GM23338 (cell line): Measurements from ENCODE around the gene SOS1. TPM values are rescaled to one million over a fixed set of nuclear protein-coding genes. Genes with fewer than 3 reads are reported as not detected.
A peak's percentile ranks its signal among the peaks of the same experiment; 100 is the strongest.

Experiments
- ATAC-seq: fragments of 200-7000 bp; cut with Tn5 transposase; 3 replicates; pipeline ENCODE4 v1.9.1; 2020
- DNase-seq: peaks from one replicate; pipeline ENCODE4 v3.0.0-alpha.2; 2015; ENCODE audit warnings: low spot score
- H2AFZ ChIP-seq: fragments of 200-600 bp; sonication (generic); 2 replicates; pipeline ENCODE4 v1.8.0; 2016; ENCODE audit warnings: antibody characterized with exemption, mild to moderate bottlenecking, moderate library complexity
- H3F3A ChIP-seq: fragments of 200-600 bp; sonication (generic); replicated peaks from 2 replicates; pipeline ENCODE4 v1.8.0; 2017; ENCODE audit warnings: antibody characterized with exemption, mixed run types, low read depth
- H3K27ac ChIP-seq: fragments of 200-600 bp; sonication (generic); 2 replicates; pipeline ENCODE4 v1.6.1; 2016; ENCODE audit warnings: low read depth
- H3K27me3 ChIP-seq: fragments of 200-600 bp; sonication (generic); 2 replicates; pipeline ENCODE4 v1.8.0; 2016; ENCODE audit warnings: mild to moderate bottlenecking, mixed run types, moderate library complexity; ENCODE audit not compliant: insufficient read depth
- H3K36me3 ChIP-seq: fragments of 200-600 bp; sonication (generic); 2 replicates; pipeline ENCODE4 v1.8.0; 2016; ENCODE audit warnings: mild to moderate bottlenecking; ENCODE audit not compliant: insufficient read depth
- H3K4me1 ChIP-seq: fragments of 200-600 bp; sonication (generic); 2 replicates; pipeline ENCODE4 v1.8.0; 2016; ENCODE audit warnings: mild to moderate bottlenecking, moderate library complexity; ENCODE audit not compliant: insufficient read depth
- H3K4me2 ChIP-seq: fragments of 200-600 bp; sonication (generic); 2 replicates; pipeline ENCODE4 v1.7.1; 2017; ENCODE audit warnings: mixed run types
- H3K4me3 ChIP-seq: fragments of 200-600 bp; sonication (generic); 2 replicates; pipeline ENCODE4 v1.6.1; 2016; ENCODE audit warnings: mixed run types
- H3K79me2 ChIP-seq: fragments of 200-600 bp; sonication (generic); replicated peaks from 2 replicates; pipeline ENCODE4 v1.8.0; 2017; ENCODE audit warnings: mild to moderate bottlenecking; ENCODE audit not compliant: insufficient read depth
- H3K9me2 ChIP-seq: fragments of 200-600 bp; sonication (generic); 2 replicates; pipeline ENCODE4 v1.8.0; 2017; ENCODE audit not compliant: insufficient read depth
- H4K20me1 ChIP-seq: fragments of 200-600 bp; sonication (generic); replicated peaks from 2 replicates; pipeline ENCODE4 v1.8.0; 2017; ENCODE audit warnings: mild to moderate bottlenecking; ENCODE audit not compliant: insufficient read depth
- H3K27ac Mint-ChIP-seq: 2 replicates; pipeline ENCODE4 v1.8.0; 2020; ENCODE audit warnings: inconsistent platforms, mild to moderate bottlenecking, moderate library complexity, mixed read lengths
- H3K27me3 Mint-ChIP-seq: 3 replicates; pipeline ENCODE4 v1.8.0; 2022; ENCODE audit warnings: low read depth, mild to moderate bottlenecking, moderate library complexity, mixed read lengths, inconsistent platforms; ENCODE audit not compliant: insufficient read depth, poor library complexity
- H3K36me3 Mint-ChIP-seq: 3 replicates; pipeline ENCODE4 v1.8.0; 2021; ENCODE audit warnings: low read depth, mild to moderate bottlenecking, inconsistent platforms, moderate library complexity, mixed read lengths
- H3K4me1 Mint-ChIP-seq: 3 replicates; pipeline ENCODE4 v1.8.0; 2020; ENCODE audit warnings: mild to moderate bottlenecking, inconsistent platforms, mixed read lengths
- H3K4me3 Mint-ChIP-seq: 3 replicates; pipeline ENCODE4 v1.8.0; 2021; ENCODE audit warnings: moderate library complexity, mild to moderate bottlenecking, inconsistent platforms, mixed read lengths
- H3K9me3 Mint-ChIP-seq: 3 replicates; pipeline ENCODE4 v1.8.0; 2020; ENCODE audit warnings: moderate library complexity, mild to moderate bottlenecking, inconsistent platforms, mixed read lengths
- CREB1 ChIP-seq: fragments of 250-450 bp; sonication (Bioruptor Pico); IDR thresholded peaks from 2 replicates; pipeline ENCODE4 v1.5.0; 2020; ENCODE audit warnings: low read depth, mild to moderate bottlenecking, moderate library complexity
- EZH2phosphoT487 ChIP-seq: fragments of 200-600 bp; sonication (generic); IDR thresholded peaks from one replicate; pipeline ENCODE4 v1.8.1; 2018; ENCODE audit warnings: antibody characterized with exemption; ENCODE audit not compliant: unreplicated experiment
- JUNB ChIP-seq: IDR thresholded peaks from one replicate; pipeline ENCODE4 v1.6.1; 2016; ENCODE audit warnings: antibody characterized with exemption; ENCODE audit not compliant: unreplicated experiment
- NANOG ChIP-seq: IDR thresholded peaks from 2 replicates; pipeline ENCODE4 v1.6.1; 2016; ENCODE audit warnings: antibody characterized with exemption, borderline replicate concordance
- POLR2AphosphoS5 ChIP-seq: IDR thresholded peaks from 2 replicates; pipeline ENCODE4 v1.6.1; 2016; ENCODE audit warnings: antibody characterized with exemption, low read depth
- STAT1 ChIP-seq: IDR thresholded peaks from one replicate; pipeline ENCODE4 v1.6.1; 2016; ENCODE audit warnings: antibody characterized with exemption; ENCODE audit not compliant: unreplicated experiment
- ZNF114 ChIP-seq: fragments of 250-450 bp; sonication (Bioruptor Pico); IDR thresholded peaks from 2 replicates; pipeline ENCODE4 v1.5.0; 2020; ENCODE audit warnings: mild to moderate bottlenecking, moderate library complexity
- ZNF331 ChIP-seq: fragments of 250-450 bp; sonication (Bioruptor Pico); IDR thresholded peaks from 2 replicates; pipeline ENCODE4 v1.5.0; 2020; ENCODE audit warnings: low read depth, mild to moderate bottlenecking, moderate library complexity
- polyA plus RNA-seq: library from polyadenylated mRNA; unstranded; fragments of >200 nt; fragmentation: Nextera tagmentation; extraction: Ambion mirVana; gene quantifications from 2 replicates; pipeline ENCODE4 v1.2.1, GENCODE V29; 2016
- total RNA-seq: library from RNA; depleted of rRNA; stranded (reverse); fragments of >200 nt; shearing (Covaris generic); gene quantifications from 2 replicates; pipeline ENCODE4 v1.2.3, GENCODE V29; 2014
- TF ChIP-seq, protein P1 (sequence below), 2 experiments: fragments of 200-600 bp in 1 of 2; sonication (generic) in 1 of 2; conservative IDR thresholded peaks; 2 replicates each; pipeline versions ENCODE4 v1.5.1 to v1.6.1; 2016 to 2017; ENCODE audit warnings: antibody characterized with exemption in 2 of 2, low read depth in 2 of 2, mild to moderate bottlenecking in 2 of 2, moderate library complexity in 1 of 2
- TF ChIP-seq, protein P2 (sequence below): fragments of 250-450 bp; sonication (Bioruptor Pico); IDR thresholded peaks from 2 replicates; pipeline ENCODE4 v1.5.0; 2020; ENCODE audit warnings: mild to moderate bottlenecking, moderate library complexity
- TF ChIP-seq, protein P3 (sequence below): IDR thresholded peaks from 2 replicates; pipeline ENCODE4 v1.6.1; 2016; ENCODE audit warnings: antibody characterized with exemption

The SOS1 gene
- total and polyA plus RNA-seq, 2 experiments from 2014 or later = 13.4 to 21.9 TPM

GRCh38 chr2:39007875-39008504 lies 112.9 kb downstream of the SOS1 start (continued):
- TF ChIP-seq, protein P1, sequence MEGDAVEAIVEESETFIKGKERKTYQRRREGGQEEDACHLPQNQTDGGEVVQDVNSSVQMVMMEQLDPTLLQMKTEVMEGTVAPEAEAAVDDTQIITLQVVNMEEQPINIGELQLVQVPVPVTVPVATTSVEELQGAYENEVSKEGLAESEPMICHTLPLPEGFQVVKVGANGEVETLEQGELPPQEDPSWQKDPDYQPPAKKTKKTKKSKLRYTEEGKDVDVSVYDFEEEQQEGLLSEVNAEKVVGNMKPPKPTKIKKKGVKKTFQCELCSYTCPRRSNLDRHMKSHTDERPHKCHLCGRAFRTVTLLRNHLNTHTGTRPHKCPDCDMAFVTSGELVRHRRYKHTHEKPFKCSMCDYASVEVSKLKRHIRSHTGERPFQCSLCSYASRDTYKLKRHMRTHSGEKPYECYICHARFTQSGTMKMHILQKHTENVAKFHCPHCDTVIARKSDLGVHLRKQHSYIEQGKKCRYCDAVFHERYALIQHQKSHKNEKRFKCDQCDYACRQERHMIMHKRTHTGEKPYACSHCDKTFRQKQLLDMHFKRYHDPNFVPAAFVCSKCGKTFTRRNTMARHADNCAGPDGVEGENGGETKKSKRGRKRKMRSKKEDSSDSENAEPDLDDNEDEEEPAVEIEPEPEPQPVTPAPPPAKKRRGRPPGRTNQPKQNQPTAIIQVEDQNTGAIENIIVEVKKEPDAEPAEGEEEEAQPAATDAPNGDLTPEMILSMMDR (conservative IDR thresholded peaks at IDR 0.05; ENCODE audit: low read depth in 2 of 2) = no peak
- TF ChIP-seq, protein P2, sequence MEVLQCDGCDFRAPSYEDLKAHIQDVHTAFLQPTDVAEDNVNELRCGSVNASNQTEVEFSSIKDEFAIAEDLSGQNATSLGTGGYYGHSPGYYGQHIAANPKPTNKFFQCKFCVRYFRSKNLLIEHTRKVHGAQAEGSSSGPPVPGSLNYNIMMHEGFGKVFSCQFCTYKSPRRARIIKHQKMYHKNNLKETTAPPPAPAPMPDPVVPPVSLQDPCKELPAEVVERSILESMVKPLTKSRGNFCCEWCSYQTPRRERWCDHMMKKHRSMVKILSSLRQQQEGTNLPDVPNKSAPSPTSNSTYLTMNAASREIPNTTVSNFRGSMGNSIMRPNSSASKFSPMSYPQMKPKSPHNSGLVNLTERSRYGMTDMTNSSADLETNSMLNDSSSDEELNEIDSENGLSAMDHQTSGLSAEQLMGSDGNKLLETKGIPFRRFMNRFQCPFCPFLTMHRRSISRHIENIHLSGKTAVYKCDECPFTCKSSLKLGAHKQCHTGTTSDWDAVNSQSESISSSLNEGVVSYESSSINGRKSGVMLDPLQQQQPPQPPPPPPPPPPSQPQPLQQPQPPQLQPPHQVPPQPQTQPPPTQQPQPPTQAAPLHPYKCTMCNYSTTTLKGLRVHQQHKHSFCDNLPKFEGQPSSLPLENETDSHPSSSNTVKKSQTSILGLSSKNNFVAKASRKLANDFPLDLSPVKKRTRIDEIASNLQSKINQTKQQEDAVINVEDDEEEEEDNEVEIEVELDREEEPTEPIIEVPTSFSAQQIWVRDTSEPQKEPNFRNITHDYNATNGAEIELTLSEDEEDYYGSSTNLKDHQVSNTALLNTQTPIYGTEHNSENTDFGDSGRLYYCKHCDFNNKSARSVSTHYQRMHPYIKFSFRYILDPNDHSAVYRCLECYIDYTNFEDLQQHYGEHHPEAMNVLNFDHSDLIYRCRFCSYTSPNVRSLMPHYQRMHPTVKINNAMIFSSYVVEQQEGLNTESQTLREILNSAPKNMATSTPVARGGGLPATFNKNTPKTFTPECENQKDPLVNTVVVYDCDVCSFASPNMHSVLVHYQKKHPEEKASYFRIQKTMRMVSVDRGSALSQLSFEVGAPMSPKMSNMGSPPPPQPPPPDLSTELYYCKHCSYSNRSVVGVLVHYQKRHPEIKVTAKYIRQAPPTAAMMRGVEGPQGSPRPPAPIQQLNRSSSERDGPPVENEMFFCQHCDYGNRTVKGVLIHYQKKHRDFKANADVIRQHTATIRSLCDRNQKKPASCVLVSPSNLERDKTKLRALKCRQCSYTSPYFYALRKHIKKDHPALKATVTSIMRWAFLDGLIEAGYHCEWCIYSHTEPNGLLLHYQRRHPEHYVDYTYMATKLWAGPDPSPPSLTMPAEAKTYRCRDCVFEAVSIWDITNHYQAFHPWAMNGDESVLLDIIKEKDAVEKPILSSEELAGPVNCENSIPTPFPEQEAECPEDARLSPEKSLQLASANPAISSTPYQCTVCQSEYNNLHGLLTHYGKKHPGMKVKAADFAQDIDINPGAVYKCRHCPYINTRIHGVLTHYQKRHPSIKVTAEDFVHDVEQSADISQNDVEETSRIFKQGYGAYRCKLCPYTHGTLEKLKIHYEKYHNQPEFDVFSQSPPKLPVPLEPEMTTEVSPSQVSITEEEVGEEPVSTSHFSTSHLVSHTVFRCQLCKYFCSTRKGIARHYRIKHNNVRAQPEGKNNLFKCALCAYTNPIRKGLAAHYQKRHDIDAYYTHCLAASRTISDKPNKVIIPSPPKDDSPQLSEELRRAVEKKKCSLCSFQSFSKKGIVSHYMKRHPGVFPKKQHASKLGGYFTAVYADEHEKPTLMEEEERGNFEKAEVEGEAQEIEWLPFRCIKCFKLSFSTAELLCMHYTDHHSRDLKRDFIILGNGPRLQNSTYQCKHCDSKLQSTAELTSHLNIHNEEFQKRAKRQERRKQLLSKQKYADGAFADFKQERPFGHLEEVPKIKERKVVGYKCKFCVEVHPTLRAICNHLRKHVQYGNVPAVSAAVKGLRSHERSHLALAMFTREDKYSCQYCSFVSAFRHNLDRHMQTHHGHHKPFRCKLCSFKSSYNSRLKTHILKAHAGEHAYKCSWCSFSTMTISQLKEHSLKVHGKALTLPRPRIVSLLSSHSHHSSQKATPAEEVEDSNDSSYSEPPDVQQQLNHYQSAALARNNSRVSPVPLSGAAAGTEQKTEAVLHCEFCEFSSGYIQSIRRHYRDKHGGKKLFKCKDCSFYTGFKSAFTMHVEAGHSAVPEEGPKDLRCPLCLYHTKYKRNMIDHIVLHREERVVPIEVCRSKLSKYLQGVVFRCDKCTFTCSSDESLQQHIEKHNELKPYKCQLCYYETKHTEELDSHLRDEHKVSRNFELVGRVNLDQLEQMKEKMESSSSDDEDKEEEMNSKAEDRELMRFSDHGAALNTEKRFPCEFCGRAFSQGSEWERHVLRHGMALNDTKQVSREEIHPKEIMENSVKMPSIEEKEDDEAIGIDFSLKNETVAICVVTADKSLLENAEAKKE = no peak
- TF ChIP-seq POLR2AphosphoS5 = no peak

DNA sequence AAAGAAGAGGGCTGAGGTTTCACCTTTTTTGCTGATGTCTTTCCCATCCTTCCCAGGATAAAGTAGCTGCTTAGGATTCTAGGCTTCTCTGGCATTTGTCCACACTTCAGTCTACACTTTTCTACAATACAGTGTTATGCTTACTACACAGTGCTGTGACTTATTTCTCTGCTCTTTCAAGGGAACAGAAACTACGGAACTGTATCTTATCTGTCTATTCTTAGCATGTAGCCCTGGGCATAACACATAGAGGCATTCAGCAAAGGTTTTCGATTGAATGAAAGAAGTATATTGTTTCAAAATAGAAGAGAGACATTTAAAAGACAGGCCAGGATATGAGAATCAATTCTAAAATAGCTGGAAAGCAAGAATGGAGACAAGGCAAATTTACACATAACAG lies 120.3 kb downstream of the SOS1 start:
- no peak for DNase-seq
- H3K4me1 ChIP-seq = peaks cover 21% of the 10 kb centered on the region
- Mint-ChIP-seq H3K27ac (no peak overlapping the region), H3K36me3 (peaks cover 40% of the 10 kb centered on the region), H3K27me3 (no peaks in the 10 kb centered on the region), H3K4me1 (peaks cover 11% of the 10 kb centered on the region), H3K4me3 (no peak overlapping the region), H3K9me3 (no peaks in the 10 kb centered on the region)
- H3K27me3 ChIP-seq = no peaks in the 10 kb centered on the region
- H3K79me2 ChIP-seq = no peaks in the 10 kb centered on the region
- no peak overlapping the region for H2AFZ ChIP-seq
- no peaks in the 10 kb centered on the region; the same call in 1 of the 2 replicates for H3F3A ChIP-seq
- no peak for ATAC-seq
- H3K9me2 ChIP-seq = peaks cover 3% of the 10 kb centered on the region; the same call in 1 of the 2 replicates
- no peak overlapping the region for H3K4me3 ChIP-seq
- no peaks in the 10 kb centered on the region for H4K20me1 ChIP-seq
- 0 out of 2 replicates have a peak overlapping the region, but pooled peaks have one; percentile 15 for H3K27ac ChIP-seq
- H3K36me3 ChIP-seq = peaks cover 12% of the 10 kb centered on the region
- no peak overlapping the region for H3K4me2 ChIP-seq
- no peak for TF ChIP-seq CREB1 (CRISPR knock-in tag)
- TF ChIP-seq JUNB = no peak
- TF ChIP-seq POLR2AphosphoS5 = no peak
- TF ChIP-seq EZH2phosphoT487 = no peak
- no peak for TF ChIP-seq NANOG
- TF ChIP-seq, protein P1 (conservative IDR thresholded peaks at IDR 0.05; ENCODE audit: low read depth in 2 of 2) = no peak
- TF ChIP-seq STAT1 = no peak
- TF ChIP-seq, protein P3, sequence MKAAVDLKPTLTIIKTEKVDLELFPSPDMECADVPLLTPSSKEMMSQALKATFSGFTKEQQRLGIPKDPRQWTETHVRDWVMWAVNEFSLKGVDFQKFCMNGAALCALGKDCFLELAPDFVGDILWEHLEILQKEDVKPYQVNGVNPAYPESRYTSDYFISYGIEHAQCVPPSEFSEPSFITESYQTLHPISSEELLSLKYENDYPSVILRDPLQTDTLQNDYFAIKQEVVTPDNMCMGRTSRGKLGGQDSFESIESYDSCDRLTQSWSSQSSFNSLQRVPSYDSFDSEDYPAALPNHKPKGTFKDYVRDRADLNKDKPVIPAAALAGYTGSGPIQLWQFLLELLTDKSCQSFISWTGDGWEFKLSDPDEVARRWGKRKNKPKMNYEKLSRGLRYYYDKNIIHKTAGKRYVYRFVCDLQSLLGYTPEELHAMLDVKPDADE = no peak
- TF ChIP-seq ZNF331 (CRISPR knock-in tag) = no peak
- no peak for TF ChIP-seq ZNF114 (CRISPR knock-in tag)
